NCI-H187 treated with DMSO at 0.1 percent for 48 hours (cell line): ENCODE data around the gene RPS26.
"Not testable (repeated sequence)": the region's sequence is repeated elsewhere in the genome, so short reads cannot be mapped to it uniquely, and the experiment has no call there.

ENCODE experiments used
- DNase-seq: peaks from one replicate; lab custom pipeline; 2025; lab: John Stamatoyannopoulos, UW

Gene RPS26

GRCh38 chr12:56041552-56042429 is at the start of gene RPS26:
Gene RPS26, plus strand, starts transcription at chr12:56041918. Its CDS starts 249 bp downstream, at chr12:56042167.
- DNase-seq, result peak; percentile 96

DNA sequence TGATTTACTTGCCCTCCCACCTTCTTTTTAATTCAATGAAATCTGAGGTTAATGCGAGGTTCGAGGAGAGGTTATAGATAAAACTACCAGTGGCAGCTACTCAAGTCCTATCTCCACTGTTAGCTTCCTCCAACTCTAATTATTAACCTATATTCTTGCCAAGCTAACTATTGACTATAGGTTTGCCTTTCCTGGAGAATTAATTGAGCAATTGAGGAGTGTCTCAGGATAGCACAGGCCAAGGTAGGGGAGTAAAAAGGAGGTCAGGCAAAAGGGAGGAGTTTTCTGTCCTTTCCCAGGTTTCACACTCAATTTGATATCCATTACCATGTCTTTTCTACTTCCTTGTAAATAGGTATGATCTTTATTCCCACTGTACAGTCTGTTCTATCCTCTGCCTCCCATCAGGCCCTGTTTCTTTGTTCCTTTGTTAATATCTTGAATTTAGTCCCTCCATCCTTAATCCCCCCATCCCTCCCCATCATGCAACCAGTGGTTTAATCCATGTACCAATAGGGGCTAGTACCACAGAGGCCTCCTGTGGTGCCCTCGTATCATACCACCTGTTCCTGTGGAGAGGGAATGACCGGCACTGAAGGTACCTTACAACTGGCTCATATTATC is 48.4 kb upstream of the RPS26 start:
- DNase-seq, result no peak

DNA sequence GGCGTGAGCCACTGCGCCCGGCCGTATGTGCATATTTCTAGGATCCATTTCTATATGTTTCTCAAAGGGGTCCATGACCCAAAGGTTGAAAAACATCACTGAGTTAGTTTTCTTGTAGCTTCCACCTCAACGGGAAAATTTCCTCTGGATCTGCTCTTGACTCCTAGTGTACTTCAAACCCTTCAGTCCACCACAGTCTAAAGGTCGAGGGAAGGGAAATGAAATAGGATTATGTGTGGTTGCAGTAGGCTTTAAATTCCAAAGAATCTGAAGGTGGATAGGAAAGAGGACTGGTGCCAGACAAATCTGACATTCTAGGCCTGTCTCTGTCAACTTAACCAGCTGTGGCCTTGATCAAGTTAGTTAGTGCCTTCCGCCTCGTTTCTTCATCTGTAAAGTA is 46.4 kb upstream of the RPS26 start:
- no peak for DNase-seq

DNA sequence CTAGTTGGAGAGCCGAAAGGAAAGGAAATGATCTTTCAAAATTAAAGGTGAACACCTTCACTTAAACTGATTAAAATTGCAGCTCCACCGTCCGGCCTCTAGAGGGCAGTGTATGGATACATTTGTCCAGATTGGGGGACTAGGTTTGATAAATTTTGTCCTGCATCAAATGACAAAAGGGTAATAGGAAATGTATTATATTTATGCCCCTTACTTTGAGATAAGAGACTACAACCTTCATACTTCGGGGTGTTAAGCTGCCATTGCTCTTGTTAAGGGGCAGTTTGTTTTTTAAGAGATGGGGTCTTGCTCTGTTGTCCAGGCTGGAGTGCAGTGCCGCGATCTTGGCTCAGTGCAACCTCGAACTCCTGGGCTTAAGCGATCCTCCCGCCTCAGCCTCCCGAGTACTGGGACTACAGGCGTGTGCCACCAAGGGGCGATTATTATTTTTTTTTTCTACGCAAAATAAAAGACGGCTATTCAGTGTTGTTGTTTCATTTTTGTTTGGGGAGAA is 45.5 kb upstream of the RPS26 start:
- DNase-seq, result peak; percentile 10

DNA sequence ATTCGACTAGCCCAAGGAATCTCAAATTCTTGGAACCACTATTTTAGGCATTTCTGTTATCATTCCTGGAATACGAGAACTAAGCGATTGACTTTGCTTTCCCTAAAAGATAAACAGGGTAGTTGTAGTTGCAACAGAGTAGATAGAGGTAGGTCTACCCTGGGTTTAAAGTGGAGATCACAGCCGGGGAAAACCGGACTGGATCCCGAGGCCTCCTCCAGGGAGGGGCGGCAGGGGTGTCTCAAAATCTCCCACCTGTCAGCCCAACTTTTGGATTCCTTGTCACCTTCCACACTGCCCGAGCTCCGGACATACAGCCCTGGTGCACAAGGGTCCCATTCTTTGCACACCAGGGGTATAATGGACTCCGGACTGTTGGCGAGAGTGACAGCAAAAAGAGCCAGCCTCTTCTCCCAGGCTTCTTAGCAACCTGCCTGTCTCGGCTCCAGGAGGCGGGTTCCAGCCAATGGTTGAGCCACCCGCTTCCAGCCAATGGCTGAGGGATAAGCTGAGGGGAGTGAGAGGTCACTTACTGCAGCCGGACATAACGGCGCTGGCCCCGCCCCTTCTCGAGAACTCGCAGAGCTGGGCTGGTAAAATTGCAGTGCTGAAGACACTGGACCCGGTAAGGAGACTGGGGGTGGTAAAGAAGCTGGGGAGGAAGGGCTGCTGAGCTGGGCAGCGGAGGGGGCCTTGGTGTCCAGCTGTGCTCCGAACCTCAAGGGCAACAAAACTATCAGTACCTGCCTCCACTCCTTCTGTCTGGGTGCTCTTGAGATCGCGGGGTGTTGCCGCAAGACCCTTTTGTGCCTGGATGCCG is 44.8 kb upstream of the RPS26 start, which contains the start of gene SUOX:
TSS of gene SUOX (plus strand) at position 562 of the 820 bp plus-strand sequence. CDS start 4,946 bp downstream, outside the sequence.
- peak; percentile 87 for DNase-seq

DNA sequence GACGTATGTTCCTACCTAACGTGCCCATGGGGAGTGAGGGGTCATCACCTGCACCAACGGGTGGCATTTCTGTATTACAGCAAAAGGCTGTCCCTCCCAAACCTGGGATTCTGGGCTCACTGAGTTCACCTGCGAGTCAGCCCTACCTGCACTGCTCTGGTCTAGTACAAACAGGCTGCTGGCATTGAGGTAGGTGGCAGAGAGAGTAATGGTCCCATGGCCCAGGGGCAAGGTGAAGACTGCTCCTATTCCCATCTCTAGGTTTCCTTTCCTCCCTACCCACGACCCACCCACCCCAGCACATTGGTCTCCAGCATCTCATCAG is 44.2 kb upstream of the RPS26 start:
- no peak for DNase-seq

GRCh38 chr12:55999522-55999921 is 42.2 kb upstream of the RPS26 start:
- DNase-seq, result not testable (repeated sequence)

GRCh38 chr12:55999999-56000540 is 41.6 kb upstream of the RPS26 start:
- DNase-seq, result not testable (repeated sequence)

GRCh38 chr12:56001487-56002100 is 40.1 kb upstream of the RPS26 start:
- DNase-seq, result no peak

- DNase-seq, result not testable (repeated sequence)
Measured at GRCh38 chr12:56003376-56003775, 38.3 kb upstream of the RPS26 start.

- no peak for DNase-seq
Measured at GRCh38 chr12:56004211-56004610, 37.5 kb upstream of the RPS26 start.

DNA sequence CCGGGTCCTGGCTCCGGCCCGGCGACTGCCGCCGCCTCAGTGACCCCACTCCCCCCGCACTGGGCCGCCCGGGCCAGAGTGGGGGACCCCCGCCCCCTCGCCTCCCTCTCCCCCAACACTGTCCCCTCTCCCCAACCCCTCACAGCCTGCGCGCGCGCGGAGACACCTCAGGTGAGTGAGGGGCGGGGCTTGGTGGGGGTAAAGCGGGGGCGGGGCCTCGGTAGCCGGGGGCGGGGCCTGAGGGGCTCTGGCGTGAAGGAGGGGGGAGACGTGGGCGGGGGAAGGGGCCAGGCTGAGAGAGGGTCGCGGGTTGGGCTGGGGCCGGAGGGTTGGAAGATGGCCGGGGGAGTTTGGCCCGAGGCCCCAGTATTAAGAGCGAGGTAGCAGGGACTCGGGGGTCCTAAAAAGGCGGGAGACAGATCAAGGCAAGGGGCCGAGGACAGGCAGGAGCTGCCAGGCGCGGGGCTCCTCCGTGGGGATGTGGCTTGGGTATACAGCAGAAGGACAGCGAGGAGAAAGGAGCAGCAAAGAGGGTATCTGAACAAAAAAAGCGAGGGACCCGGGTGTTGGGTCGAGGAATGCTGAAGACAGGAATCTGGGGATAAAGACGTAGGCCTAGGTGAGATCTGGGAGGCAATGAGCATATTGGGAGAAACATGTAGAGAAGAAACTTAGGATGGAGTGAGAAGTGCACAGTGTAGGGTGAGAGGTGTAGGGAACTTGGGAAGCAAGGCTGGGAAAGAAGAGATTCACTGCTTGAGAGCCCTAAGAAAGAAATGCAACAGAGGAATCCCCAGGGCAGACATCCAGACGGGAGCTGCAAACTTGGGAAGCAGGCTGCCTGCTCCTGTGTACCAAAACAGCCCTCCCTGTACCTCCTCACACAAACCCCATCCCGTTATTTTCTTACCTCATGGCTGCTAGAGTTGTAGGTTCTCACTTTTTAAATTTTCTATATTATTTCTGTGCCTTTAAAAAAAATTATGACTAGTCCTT is 33.9 kb upstream of the RPS26 start:
- DNase-seq, result no peak

DNA sequence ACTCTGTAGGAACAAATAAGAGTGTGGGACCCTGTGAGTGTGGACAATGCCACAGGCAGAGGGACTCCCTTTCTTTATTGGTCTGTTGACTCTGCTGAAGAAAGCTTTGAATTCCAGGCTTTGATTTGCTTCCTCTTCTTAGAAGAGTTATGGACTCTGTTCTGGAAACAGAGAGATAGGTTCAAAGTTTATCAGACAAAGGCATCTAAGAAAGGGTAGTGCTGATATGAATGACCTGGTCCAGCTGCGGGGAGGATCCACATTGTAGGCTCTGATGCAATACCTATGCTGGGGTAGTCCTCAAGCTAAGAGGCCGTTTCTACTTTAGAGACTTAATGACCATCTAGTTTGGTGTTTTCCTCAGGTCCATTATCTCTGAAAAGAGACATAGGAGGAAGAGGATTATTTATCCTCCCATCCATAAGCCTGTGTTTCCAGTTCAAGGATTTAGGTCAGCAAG is 31.6 kb upstream of the RPS26 start:
- no peak for DNase-seq

GRCh38 chr12:56011509-56012090 is 30.1 kb upstream of the RPS26 start:
- DNase-seq, result no peak

GRCh38 chr12:56013482-56013881 is 28.2 kb upstream of the RPS26 start:
- DNase-seq, result no peak

DNA sequence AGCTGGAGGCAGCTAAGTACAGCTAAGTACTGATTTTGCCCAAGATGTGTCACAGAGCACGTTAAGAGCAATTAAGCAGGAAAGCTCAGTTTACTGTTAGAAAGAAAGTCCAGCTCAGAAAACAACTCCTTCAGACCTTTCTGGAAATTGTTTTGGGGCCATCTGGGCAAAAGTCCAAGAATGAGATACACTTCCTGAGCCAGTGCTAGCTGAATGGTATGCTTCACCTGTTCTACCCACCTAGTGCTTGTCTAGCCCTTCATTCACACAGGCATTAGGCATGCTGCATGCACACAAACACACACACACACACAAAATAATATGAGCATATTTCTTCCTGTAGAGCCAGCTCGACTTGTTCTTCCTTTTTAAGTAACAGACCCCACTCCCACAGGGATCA is 27.5 kb upstream of the RPS26 start:
- DNase-seq, result no peak

DNA sequence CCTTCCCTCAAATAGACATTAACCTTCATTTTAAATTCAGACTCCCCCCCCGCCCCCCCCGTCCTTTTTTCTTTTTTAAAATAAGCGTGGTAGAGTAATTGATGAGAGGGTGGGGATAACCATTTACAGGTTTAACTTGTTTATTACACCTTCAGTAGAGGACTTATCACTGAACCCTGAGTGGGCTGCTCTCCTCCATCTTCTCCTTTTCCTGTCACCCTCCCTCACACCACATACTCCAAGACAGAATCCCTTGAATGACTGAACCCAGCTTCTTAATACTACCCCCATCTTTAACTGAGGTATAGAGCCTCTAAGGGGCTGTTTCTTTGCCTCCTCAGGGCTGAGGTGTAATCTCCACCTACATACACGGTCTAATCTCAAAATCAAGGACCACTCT is 24.5 kb upstream of the RPS26 start:
- DNase-seq, result no peak

GRCh38 chr12:56018356-56018755 is 23.4 kb upstream of the RPS26 start:
- no peak for DNase-seq

GRCh38 chr12:56020423-56021184 is 21.1 kb upstream of the RPS26 start, which contains the start of gene IKZF4:
Gene IKZF4, plus strand, starts transcription at chr12:56021043. Its CDS starts 451 bp downstream, at chr12:56021494.
- DNase-seq, result no peak
